Ureter (tissue), 1 donor: Measurements from ENCODE around the gene UCHL5. TPM values are rescaled to one million over a fixed set of nuclear protein-coding genes. Genes with fewer than 3 reads are reported as not detected.

Experiments
- DNase-seq: peaks from one replicate; pipeline ENCODE4 v3.0.0-alpha.2; 2020; ENCODE audit warnings: low spot score
- total RNA-seq: library from RNA; stranded (reverse); gene quantifications from one replicate; pipeline ENCODE4 v1.2.4, GENCODE V29; 2023
- donor health status: DM: yes; HTN: yes; CAD: no.

The UCHL5 gene
- total RNA-seq, 1 donor from 2014 or later = 34.6 TPM

DNA sequence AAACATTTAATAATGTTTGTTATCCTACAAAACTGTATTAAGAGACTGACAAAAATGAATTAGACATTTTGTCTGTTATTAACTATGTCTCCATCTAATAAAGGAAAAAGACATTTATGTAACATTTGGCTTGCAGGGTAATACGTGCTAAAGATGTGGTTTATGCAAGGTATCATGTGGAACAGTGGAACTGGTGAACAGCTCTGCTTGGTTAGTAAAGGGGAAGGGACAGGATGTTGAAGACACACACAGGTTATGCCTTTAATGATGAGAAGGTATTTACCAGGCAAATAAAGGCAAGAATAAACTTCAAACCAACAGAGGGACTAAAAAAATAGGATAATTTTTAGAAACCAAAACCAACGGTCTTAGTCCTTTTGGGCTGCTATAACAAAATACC lies 93.1 kb downstream of the UCHL5 start:
- no peak for DNase-seq

DNA sequence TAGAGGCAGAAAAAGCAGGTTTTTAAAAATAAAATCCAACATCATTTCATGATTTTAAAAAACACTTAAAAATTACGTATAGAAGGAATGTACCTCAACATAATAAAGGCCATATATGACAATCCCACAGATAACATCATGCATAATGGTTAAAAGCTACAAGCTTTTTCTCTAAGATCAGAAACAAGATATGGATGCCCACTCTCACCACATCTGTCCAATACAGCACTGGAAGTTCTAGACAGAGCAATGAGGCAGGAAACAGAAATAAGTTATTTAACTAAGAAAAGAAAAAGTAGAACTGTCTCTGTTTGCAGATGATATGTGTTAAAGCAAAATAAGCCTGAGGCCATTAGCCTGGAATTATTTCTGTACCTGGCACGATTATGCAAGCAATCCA lies 96.3 kb downstream of the UCHL5 start:
- no peak for DNase-seq

Other genes with a start within 250 kb of the UCHL5 start
- gene RO60, start 252 bp upstream of the UCHL5 start, total RNA-seq = 62.4 TPM
- 16.2 TPM for gene GLRX2, start 46.1 kb upstream of the UCHL5 start, total RNA-seq
- gene CDC73, start 62.7 kb upstream of the UCHL5 start, total RNA-seq = 62.1 TPM
- gene B3GALT2, start 127.3 kb upstream of the UCHL5 start, total RNA-seq = 2.3 TPM